A549 (cell line): Measurements from ENCODE around the gene TMEM247.

ENCODE experiments used
- CBX2 ChIP-seq: fragments of 200-600 bp; sonication (generic); IDR thresholded peaks from 2 replicates; pipeline ENCODE4 v1.6.1; 2016; ENCODE audit warnings: low read depth, mild to moderate bottlenecking, borderline replicate concordance
- CBX8 ChIP-seq: fragments of 200-600 bp; sonication (generic); IDR thresholded peaks from 2 replicates; pipeline ENCODE4 v1.6.1; 2016
- CTCF ChIP-seq: fragments of >200 bp; sonication (Bioruptor Twin); formaldehyde crosslinking; IDR thresholded peaks from 3 replicates; pipeline ENCODE4 v1.5.1; 2016
- HMGXB4 ChIP-seq: fragments of 250-450 bp; sonication (Bioruptor Pico); IDR thresholded peaks from 2 replicates; pipeline ENCODE4 v1.5.0; 2021; ENCODE audit warnings: mild to moderate bottlenecking, moderate library complexity, borderline replicate concordance
- MAFK ChIP-seq: fragments of 450-650 bp; IDR thresholded peaks from 2 replicates; pipeline ENCODE4 v1.6.1; 2014; ENCODE audit not compliant: partially characterized antibody
- MAX ChIP-seq: IDR thresholded peaks from 2 replicates; pipeline ENCODE4 v1.6.1; 2012
- MAZ ChIP-seq: fragments of 150-350 bp; IDR thresholded peaks from 2 replicates; pipeline ENCODE4 v1.6.1; 2014; ENCODE audit warnings: antibody characterized with exemption, low read depth, low read length, borderline replicate concordance
- NR3C1 ChIP-seq: fragments of >200 bp; sonication (Bioruptor Twin); formaldehyde crosslinking; IDR thresholded peaks from 3 replicates; pipeline ENCODE4 v1.6.1; 2017
- POLR2A ChIP-seq: IDR thresholded peaks from 2 replicates; pipeline ENCODE4 v1.6.1; 2012; ENCODE audit warnings: mild to moderate bottlenecking, low read length
- RNF2 ChIP-seq: fragments of 200-600 bp; sonication (generic); IDR thresholded peaks from 2 replicates; pipeline ENCODE4 v1.6.1; 2016; ENCODE audit warnings: low read depth, mild to moderate bottlenecking, antibody characterized with exemption, moderate library complexity, borderline replicate concordance
- TP53 ChIP-seq: fragments of 250-450 bp; sonication (Bioruptor Pico); IDR thresholded peaks from 2 replicates; pipeline ENCODE4 v1.5.0; 2021; ENCODE audit warnings: mild to moderate bottlenecking, moderate library complexity

DNA sequence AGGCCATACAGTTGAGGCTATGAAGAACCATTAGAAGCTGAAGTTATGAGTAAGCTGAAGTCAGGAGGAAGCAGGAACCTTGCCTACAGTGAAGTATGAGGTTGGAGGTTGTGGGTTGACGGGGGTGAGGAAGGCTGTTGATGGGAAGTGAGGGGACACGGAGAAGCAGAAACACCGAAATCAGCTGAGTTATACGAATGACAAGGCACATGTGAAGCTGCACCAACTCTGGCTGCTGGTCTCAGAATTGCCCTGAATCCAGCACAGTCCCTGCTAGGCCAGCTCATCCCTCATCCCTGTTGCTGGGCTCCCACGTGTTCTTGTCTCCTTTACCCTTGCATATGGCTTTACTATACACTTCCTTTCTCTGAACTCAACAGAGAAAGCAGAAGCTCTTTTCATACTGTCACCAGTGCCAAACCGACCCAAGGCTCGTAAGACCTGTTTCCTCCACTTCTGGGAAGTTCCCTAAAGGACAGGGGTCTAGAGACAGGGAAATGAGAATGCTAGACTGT is 9.2 kb upstream of the TMEM247 start:
- TF ChIP-seq RNF2 (no peak), CBX2 (no peak), CTCF (no peak), MAX (no peak), TP53 (CRISPR knock-in tag) (no peak), POLR2A (no peak), MAFK (no peak), MAZ (no peak), CBX8 (no peak), NR3C1 (no peak), HMGXB4 (CRISPR knock-in tag) (no peak)
